ENCODE measurements around the gene ATP11C. TPM values are rescaled to one million over a fixed set of nuclear protein-coding genes. Genes with fewer than 3 reads are reported as not detected.
"Not testable (repeated sequence)": the region's sequence is repeated elsewhere in the genome, so short reads cannot be mapped to it uniquely, and the experiment has no call there.

The ATP11C gene
- total RNA-seq, 1 experiment from 2014 or later = 48.2 TPM

DNA sequence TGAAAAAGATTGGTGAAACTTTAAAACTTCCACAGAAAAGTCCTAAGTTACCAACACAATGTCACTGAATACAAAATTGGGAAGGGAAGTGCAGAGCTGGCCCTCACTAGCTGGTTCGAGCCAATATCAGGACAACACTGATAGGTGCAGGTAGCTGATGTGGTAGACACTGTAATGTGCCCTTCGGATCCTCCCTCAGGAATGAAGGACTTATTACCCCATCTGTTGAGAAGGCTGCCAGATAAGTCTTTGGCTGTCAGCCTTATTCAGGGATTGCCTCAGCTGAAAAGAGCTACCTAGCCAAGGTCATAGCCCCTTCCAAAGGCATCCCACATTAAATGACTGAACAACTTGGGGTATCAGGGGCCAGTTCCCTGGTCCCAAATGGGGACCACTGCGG lies 230.2 kb downstream of the ATP11C start:
- Histone ChIP-seq H3K27me3 (no peaks in the 10 kb centered on the region), H3K36me3 (no peaks in the 10 kb centered on the region), H3K4me3 (no peak overlapping the region), H3K4me1 (no peaks in the 10 kb centered on the region), H3K27ac (no peak overlapping the region), H3K9me3 (replicated peaks) (no peaks in the 10 kb centered on the region)
- DNase-seq = no peak

DNA sequence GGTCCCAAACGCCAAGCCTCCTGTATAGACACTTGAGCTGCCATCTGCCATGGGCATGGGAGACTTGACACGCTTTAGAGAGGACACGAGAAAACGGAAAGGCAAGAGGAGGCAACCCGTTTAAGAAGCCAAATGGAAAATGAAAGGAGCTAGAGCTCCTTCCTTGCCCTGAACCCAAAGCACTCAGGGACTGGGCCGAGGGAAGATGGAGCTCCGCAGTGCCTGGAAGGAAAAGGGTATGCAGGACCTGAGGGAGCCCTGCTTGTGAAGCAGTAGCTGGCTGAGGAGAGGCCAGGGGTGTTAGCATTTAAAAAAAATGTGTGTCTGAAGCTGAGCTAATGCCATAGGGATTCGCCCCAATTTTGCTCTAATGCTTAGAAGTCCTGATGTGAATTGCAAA lies 239.9 kb downstream of the ATP11C start:
- Histone ChIP-seq H3K9me3 (replicated peaks) (no peaks in the 10 kb centered on the region), H3K4me3 (no peak overlapping the region), H3K36me3 (no peaks in the 10 kb centered on the region), H3K27ac (no peak overlapping the region), H3K4me1 (no peaks in the 10 kb centered on the region), H3K27me3 (no peaks in the 10 kb centered on the region)
- DNase-seq = no peak

DNA sequence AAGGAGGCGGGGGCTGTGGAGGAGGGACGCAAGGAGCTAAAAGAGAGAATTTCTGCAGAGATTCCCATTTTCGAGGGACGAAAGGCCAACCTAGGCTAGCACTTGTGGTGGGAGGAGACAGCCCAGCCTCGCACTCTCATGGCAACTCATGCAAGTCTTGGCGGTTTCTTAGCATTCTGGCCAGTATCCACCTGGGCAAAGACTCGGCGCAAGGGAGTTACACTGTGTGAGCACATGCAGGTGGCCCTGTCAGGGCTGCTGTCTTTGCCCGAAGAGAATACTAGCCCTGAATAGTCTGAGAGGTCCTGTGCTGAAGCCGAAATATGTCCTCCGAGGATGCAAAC lies 240.4 kb downstream of the ATP11C start:
- no peaks in the 10 kb centered on the region for H3K4me1 ChIP-seq
- H3K9me3 ChIP-seq (replicated peaks) = no peaks in the 10 kb centered on the region
- no peak overlapping the region for H3K27ac ChIP-seq
- no peak overlapping the region for H3K4me3 ChIP-seq
- no peaks in the 10 kb centered on the region for H3K27me3 ChIP-seq
- H3K36me3 ChIP-seq = no peaks in the 10 kb centered on the region
- DNase-seq = no peak

DNA sequence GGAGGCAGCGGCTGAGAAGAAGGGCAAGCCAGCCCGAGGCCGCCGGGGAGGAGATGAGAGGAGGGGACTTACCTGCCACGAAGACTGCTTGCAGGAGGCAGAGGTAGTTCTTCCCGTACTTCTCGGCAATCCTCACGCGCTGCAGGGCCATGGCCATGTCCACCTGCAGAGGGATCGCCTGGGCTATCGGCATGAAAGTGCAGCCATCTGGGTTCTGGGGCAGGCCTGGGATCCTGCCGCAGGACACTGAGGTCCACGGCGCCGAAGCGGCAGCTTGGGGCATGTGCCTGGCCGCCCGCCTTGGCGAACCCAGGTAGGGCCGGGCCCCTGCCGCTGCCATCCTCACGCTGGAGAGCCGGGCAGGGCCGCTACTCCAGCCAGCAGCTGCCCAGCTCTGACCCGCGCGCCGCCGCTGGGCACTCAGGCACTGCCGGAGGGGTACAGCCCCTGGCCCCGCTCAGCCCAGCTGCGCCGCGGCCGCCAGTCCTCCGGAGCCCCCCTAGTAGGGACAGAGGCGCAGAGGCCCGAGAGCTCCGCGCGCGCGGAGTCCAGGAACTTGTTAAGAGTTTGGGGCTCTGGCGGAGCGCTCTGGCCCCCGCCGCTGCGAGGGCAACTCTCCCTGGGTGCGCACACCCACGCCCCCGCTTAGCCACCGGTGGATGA lies 240.9 kb downstream of the ATP11C start:
- Histone ChIP-seq H3K27me3 (no peaks in the 10 kb centered on the region), H3K36me3 (no peaks in the 10 kb centered on the region), H3K4me1 (no peaks in the 10 kb centered on the region), H3K9me3 (replicated peaks) (no peaks in the 10 kb centered on the region), H3K27ac (no peak overlapping the region), H3K4me3 (no peak overlapping the region)
- DNase-seq = no peak

DNA sequence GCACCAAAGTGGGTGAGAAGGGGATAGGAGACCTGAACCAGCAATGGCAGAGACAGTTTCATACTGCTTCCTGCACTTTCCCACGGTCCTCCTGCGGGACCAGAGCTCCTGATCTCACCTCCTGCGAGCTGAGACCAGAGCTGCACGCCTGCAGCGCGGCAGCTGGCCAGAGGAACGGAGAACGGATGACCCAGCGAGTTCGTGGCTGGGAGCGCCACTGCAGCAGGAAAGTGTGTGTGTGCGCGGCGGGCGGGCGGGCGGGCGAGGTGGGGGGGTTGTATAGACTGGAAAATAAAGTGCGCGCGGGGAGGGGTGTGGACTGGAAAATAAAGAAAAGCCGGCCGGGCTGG lies 241.4 kb downstream of the ATP11C start:
- Histone ChIP-seq H3K4me3 (no peak overlapping the region), H3K36me3 (no peaks in the 10 kb centered on the region), H3K27me3 (no peaks in the 10 kb centered on the region), H3K27ac (no peak overlapping the region), H3K4me1 (no peaks in the 10 kb centered on the region), H3K9me3 (replicated peaks) (no peaks in the 10 kb centered on the region)
- no peak for DNase-seq

DNA sequence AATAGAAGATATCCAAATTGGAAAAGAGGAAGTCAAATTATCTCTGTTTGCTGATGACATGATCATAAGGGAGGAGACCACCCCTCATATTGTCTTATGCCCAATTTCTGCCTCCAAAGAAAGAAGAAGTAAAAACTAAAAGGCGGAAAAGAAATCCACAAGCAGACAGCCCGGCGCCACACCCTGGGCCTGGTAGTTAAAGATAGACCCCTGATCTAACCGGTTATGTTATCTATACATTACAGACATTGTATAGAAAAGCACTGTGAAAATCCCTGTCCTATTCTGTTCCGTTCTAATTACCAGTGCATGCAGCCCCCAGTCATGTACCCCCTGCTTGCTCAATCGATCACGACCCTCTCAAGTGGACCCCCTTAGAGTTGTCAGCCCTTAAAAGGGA lies 247.7 kb downstream of the ATP11C start:
- H3K36me3 ChIP-seq; DNase-seq; H3K9me3 ChIP-seq (replicated peaks); H3K27me3 ChIP-seq; H3K4me1 ChIP-seq; H3K4me3 ChIP-seq; H3K27ac ChIP-seq: not testable (repeated sequence)

DNA sequence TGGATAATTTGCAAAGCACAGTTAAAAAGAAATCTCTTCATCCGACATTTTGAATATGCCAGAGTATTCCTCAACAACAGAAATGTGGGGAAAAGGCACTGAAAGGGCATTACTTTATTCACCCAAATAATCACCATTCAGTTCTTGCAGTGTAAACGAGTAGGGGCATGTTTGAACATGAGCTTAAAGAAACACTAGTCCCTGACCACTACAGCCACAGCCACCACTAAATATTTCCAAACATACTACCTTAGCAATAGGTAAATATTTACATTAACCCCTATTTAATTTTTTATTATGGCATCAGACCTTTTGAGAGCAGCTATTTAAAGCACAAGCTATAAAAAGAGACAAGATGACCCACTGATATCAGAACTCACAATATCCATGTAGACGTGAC lies 252.5 kb downstream of the ATP11C start:
- Histone ChIP-seq H3K27ac (no peak overlapping the region), H3K27me3 (no peaks in the 10 kb centered on the region), H3K4me1 (no peaks in the 10 kb centered on the region), H3K4me3 (no peak overlapping the region), H3K9me3 (replicated peaks) (no peaks in the 10 kb centered on the region), H3K36me3 (no peaks in the 10 kb centered on the region)
- DNase-seq = no peak

Other genes starting within 250 kb of the ATP11C start
- gene MCF2, start 224.9 kb downstream of the ATP11C start, total RNA-seq (2014; rRNA removed; shearing (Covaris generic)) = 0.16 and 0.20 TPM in 2 replicates
- gene CXorf66, start 32.5 kb upstream of the ATP11C start, total RNA-seq (2014; rRNA removed; shearing (Covaris generic)) = not detected in 2 replicates